C4-2B (cell line): ENCODE data around the gene BANK1.

ENCODE experiments used
- ZFX ChIP-seq: fragments of 450-650 bp; IDR thresholded peaks from 2 replicates; pipeline ENCODE4 v1.6.1; 2017
- TF ChIP-seq, protein P1 (sequence below): fragments of 450-650 bp; conservative IDR thresholded peaks from 2 replicates; pipeline ENCODE4 v1.5.1; 2017; ENCODE audit warnings: mild to moderate bottlenecking

DNA sequence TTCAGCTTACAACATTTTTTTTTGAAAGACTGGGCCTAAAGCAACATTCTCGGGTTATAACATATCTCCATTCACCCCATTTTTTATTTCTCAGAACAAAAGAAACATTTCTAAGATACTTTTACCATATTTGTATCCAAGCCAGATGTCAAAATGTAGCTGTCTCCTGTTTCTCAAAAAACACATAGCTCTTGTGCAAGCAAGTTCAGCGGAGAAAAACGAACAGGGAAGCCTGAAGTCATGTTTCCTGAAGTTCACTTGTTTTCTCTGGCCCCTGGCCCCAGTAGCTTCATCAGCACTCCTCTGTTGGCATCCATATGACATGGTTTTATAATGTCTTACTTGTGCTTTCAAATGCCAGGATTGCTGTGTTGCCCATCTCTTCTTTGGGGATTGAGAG is 218.2 kb downstream of the BANK1 start:
- TF ChIP-seq, protein P1, sequence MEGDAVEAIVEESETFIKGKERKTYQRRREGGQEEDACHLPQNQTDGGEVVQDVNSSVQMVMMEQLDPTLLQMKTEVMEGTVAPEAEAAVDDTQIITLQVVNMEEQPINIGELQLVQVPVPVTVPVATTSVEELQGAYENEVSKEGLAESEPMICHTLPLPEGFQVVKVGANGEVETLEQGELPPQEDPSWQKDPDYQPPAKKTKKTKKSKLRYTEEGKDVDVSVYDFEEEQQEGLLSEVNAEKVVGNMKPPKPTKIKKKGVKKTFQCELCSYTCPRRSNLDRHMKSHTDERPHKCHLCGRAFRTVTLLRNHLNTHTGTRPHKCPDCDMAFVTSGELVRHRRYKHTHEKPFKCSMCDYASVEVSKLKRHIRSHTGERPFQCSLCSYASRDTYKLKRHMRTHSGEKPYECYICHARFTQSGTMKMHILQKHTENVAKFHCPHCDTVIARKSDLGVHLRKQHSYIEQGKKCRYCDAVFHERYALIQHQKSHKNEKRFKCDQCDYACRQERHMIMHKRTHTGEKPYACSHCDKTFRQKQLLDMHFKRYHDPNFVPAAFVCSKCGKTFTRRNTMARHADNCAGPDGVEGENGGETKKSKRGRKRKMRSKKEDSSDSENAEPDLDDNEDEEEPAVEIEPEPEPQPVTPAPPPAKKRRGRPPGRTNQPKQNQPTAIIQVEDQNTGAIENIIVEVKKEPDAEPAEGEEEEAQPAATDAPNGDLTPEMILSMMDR: no peak
- TF ChIP-seq ZFX: no peak
